HS-5 (cell line): ENCODE data around the gene PSMA8.
"Not testable (repeated sequence)": the region's sequence is repeated elsewhere in the genome, so short reads cannot be mapped to it uniquely, and the experiment has no call there.

Source experiments
- DNase-seq: peaks from one replicate; pipeline ENCODE4 v3.0.0-alpha.2; 2012; ENCODE audit warnings: low read depth

Gene PSMA8

GRCh38 chr18:26133652-26134051 lies at the start of gene PSMA8:
Gene PSMA8, plus strand, starts transcription at chr18:26133869. Its CDS starts 97 bp downstream, at chr18:26133966.
- DNase-seq = no peak

GRCh38 chr18:26085056-26085455 lies 48.6 kb upstream of the PSMA8 start:
- no peak for DNase-seq

GRCh38 chr18:26086959-26087358 lies 46.7 kb upstream of the PSMA8 start:
- no peak for DNase-seq

GRCh38 chr18:26088487-26088886 lies 45.2 kb upstream of the PSMA8 start:
- DNase-seq = no peak

- no peak for DNase-seq
Observed at GRCh38 chr18:26089293-26090129, 44.2 kb upstream of the PSMA8 start.

GRCh38 chr18:26090130-26091046 lies 43.3 kb upstream of the PSMA8 start, which contains the start of gene SS18:
Gene SS18, minus strand, starts transcription at chr18:26090613. Its CDS starts 44 bp downstream, at chr18:26090569.
- DNase-seq = peak; percentile 74

- peak; percentile 65 for DNase-seq
Observed at GRCh38 chr18:26091047-26091630, 42.5 kb upstream of the PSMA8 start.

- DNase-seq = no peak
Observed at GRCh38 chr18:26096852-26097251, 36.8 kb upstream of the PSMA8 start.

- DNase-seq = no peak
Observed at GRCh38 chr18:26097563-26097962, 36.1 kb upstream of the PSMA8 start.

- no peak for DNase-seq
Observed at GRCh38 chr18:26103579-26103978, 30.1 kb upstream of the PSMA8 start.

GRCh38 chr18:26104035-26104434 lies 29.6 kb upstream of the PSMA8 start:
- no peak for DNase-seq

GRCh38 chr18:26119246-26119645 lies 14.4 kb upstream of the PSMA8 start:
- no peak for DNase-seq

- no peak for DNase-seq
Observed at GRCh38 chr18:26121476-26121875, 12.2 kb upstream of the PSMA8 start.

GRCh38 chr18:26121994-26122393 lies 11.7 kb upstream of the PSMA8 start:
- not testable (repeated sequence) for DNase-seq

- DNase-seq = no peak
Observed at GRCh38 chr18:26127786-26128185, 5.9 kb upstream of the PSMA8 start.

- not testable (repeated sequence) for DNase-seq
Observed at GRCh38 chr18:26128192-26128591, 5.5 kb upstream of the PSMA8 start.

- DNase-seq = no peak
Observed at GRCh38 chr18:26134107-26134506, 438 bp downstream of the PSMA8 start.

- DNase-seq = no peak
Observed at GRCh38 chr18:26135548-26135947, 1.9 kb downstream of the PSMA8 start.

- no peak for DNase-seq
Observed at GRCh38 chr18:26157326-26157725, 23.7 kb downstream of the PSMA8 start.

- DNase-seq = no peak
Observed at GRCh38 chr18:26159353-26159752, 25.7 kb downstream of the PSMA8 start.

- no peak for DNase-seq
Observed at GRCh38 chr18:26164571-26164970, 30.9 kb downstream of the PSMA8 start.

- not testable (repeated sequence) for DNase-seq
Observed at GRCh38 chr18:26167592-26167991, 33.9 kb downstream of the PSMA8 start.
